UCSD-AML1 (cell line): ENCODE data around the gene PIAS3.
"Not testable (repeated sequence)": the region's sequence is repeated elsewhere in the genome, so short reads cannot be mapped to it uniquely, and the experiment has no call there.

Source experiments
- DNase-seq: peaks from one replicate; lab custom pipeline; 2025; ENCODE audit not compliant: unreplicated experiment; lab: John Stamatoyannopoulos, UW

PIAS3 gene

GRCh38 chr1:145877923-145878486, 19.1 kb upstream of the PIAS3 start:
- no peak for DNase-seq

DNA sequence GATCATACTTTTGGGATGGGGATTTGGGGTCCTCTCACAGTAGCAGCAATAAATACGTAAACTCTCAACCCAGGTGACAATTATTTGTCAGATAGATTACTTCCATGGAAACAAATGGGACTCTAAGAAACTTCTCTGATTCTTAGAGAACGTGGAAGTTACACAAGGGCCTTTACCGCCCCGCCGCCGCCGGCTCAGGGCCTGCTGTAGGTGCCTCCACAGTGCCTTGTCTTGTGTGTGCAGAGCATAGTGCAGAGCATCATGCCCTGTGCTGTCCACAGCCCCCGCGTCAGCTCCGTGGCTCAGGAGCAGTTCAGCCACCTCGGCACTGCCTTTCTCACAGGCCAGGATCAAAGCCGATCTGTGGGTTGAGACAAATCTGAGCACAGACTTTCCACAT, 15.8 kb upstream of the PIAS3 start:
- DNase-seq: no peak

GRCh38 chr1:145871994-145872924, 13.4 kb upstream of the PIAS3 start:
- DNase-seq: peak; percentile 59

DNA sequence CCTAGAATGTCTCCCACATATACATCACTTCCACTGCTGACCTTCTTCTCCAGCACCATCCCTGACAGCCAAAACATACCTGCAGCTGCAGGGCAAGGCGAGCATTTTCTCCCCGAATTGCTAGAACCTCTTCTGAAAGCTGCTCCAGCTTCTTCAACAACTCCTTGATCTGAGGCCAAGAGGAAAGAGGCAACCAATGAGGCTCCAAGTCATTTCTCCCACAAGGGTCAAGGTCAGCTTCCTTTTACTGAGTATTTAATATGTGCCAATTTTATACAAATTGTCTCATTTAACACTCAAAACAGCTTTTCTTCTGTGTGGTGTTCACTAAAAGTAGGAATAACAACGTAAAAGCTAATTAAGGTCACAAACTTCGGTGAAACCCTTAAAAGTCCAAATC, 9.4 kb upstream of the PIAS3 start:
- no peak for DNase-seq

GRCh38 chr1:145863282-145864018, 4.6 kb upstream of the PIAS3 start:
- DNase-seq: no peak

- peak; percentile 86 for DNase-seq
Measured at GRCh38 chr1:145859491-145860023, 676 bp upstream of the PIAS3 start.

DNA sequence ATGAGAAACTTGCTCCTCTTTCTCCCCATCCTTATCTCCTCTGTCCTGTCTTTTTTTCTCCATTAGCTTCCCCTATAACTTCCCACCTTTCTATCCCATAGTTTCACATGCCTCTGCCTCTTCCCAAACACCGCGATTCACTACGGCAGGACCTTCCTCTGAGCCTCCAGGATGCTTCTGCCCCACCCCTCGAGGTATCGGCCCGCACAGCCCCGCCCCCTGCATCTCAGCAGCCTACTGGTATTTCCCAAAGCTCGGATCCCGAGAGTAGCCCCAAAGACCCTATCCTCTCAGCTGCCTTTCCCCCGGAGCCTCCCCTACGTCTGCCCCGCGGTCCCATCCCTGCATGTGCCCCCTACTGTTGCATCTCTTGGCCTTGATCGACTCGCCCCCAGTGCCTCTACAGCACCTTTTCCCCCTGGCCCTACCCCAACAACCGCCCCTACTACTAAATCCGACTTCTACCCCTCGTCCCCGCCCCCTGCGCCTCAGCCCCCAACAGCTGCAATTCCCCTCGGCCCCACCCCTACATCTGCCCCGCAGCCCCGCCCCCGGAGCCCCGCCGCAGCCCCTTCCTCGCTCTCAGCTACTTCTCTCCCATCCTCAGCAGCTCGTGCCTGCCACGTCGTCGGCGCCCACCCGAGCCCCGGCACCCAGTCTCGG, 512 bp downstream of the PIAS3 start:
- DNase-seq: peak; percentile 77

DNA sequence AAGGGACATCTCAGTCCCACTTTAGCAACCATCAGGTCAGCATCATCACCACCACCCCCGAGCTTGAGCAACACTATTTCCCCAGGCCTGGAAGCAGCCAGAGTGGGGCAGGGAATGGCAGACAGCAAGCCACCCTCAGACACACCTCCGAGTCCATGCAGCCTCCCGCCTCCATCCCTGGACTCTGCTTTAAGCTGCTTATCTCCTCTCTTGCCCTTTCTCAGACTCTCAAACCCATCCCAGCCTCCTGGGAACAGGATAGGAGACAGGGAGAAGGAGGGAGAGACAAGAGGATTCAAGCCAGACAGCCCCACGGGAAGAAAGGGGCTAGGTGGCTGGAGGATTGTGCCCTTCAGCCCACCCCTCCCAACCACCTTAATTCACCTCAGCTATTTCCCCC, 1.7 kb downstream of the PIAS3 start:
- DNase-seq: no peak

GRCh38 chr1:145855426-145855948, 3.4 kb downstream of the PIAS3 start:
- no peak for DNase-seq

DNA sequence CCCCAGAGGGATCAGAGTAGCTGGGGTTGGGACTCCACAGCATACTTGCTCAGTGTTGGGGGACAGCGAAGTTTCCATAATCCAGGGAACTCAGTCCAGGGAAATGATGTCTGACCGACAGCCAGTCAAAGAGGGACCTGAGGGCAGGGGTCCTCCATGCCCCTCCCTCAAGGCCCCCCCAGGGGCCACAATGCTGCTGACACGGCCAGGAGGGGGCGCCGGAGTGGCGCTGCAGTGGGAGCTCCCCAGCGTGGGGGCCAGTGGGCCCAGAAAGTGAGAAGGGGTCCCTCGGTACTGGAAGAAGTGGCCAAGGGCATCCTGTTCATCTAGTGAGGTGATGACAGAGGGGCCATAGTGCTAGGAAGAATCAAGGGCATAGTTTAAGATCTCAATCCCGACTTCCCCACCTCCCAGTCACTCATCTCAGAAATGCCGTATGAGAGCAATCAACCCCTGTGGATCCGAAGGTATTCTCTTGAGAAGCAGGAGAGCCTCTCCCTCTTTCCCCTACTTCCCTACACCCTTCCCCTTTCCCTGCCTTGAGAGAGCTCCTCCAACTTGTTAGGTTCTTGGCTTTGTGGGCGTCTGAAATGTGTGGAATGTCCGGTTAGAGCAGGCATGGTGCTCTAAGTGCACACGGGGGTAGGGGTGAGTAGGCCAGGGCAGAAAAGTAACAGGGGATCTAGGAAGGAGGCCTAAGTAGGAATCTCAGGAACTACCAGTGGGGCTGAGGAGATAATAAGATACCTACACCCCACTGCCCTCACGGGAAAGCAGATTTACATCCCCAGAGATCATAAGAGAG, 9.3 kb downstream of the PIAS3 start:
- DNase-seq: peak; percentile 15

GRCh38 chr1:145847827-145848226, 11.1 kb downstream of the PIAS3 start:
- no peak for DNase-seq

- peak; percentile 56 for DNase-seq
Measured at GRCh38 chr1:145846201-145846612, 12.7 kb downstream of the PIAS3 start.

DNA sequence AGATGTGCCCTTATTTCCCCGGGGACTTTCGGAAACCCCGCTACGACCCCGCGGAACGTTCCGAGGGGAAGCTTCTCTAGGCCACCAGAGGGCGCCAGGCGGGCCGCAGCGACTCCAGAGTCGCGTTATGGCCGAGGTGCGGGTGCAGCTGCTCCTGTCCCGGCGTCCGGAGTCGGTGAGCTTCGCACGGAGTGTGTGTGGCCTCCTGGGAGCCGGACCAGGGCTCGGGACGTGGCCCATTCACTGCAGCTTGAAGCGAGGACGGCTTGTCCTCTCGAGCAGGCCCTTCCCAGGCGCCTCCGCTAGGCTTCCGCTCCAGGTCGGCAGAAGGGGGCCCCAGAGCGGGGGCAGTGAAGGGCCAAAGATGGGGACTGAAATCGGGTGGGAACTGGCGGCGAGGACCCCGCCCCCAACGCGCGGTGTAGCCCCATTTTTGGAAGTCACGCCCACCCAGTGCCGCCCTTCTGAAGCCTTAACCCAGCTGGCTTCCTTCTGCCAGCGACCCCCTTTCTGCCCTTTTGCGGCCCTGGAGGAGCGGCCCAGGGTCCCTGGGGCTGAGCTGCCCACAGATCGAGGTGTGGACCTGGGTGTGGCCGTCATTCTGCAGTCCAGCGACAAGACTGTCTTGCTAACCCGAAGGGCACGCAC, 13.2 kb downstream of the PIAS3 start, which contains the start of gene NUDT17:
NUDT17 (plus strand) TSS at position 117 of the 648 bp plus-strand sequence; CDS start at position 128, 11 bp downstream.
- peak; percentile 80 for DNase-seq

DNA sequence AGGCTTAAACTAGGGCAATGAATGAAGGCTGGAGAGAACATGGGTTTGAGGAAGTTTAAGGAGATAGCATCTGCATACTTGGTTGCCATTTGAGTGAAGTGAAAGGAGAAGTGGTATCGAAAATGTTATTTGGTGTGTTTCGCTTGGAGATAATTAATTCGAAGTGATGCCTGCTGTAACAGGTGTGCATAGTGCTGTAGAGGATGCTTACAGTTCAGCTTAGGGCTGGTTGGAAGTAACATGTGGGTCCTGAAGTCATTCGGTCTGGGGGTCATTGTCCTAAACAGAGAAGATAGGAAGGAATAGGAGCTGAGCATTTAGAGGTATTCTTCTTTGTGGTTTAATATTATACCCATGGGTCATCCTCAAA, 13.8 kb downstream of the PIAS3 start:
- no peak for DNase-seq

- no peak for DNase-seq
Measured at GRCh38 chr1:145843031-145843430, 15.8 kb downstream of the PIAS3 start.

GRCh38 chr1:145837656-145838055, 21.2 kb downstream of the PIAS3 start:
- no peak for DNase-seq

DNA sequence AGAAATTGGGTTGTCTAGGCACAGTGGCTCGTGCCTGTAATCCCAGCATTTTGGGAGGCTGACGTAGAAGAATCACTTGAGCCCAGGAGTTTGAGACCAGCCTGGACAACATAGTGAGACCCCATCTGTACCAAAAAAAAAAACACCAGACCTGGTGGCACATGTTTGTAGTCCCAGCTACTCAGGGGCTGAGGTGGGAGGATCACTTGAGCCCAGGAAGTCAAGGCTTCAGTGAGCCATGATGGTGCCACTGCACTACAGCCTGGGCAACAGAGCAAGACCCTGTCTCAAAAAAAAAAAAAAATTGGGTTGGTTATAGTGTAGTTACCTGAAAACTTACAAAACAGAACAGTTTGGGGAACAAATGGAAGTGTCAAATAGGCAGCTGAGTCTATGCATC, 28.1 kb downstream of the PIAS3 start:
- not testable (repeated sequence) for DNase-seq

DNA sequence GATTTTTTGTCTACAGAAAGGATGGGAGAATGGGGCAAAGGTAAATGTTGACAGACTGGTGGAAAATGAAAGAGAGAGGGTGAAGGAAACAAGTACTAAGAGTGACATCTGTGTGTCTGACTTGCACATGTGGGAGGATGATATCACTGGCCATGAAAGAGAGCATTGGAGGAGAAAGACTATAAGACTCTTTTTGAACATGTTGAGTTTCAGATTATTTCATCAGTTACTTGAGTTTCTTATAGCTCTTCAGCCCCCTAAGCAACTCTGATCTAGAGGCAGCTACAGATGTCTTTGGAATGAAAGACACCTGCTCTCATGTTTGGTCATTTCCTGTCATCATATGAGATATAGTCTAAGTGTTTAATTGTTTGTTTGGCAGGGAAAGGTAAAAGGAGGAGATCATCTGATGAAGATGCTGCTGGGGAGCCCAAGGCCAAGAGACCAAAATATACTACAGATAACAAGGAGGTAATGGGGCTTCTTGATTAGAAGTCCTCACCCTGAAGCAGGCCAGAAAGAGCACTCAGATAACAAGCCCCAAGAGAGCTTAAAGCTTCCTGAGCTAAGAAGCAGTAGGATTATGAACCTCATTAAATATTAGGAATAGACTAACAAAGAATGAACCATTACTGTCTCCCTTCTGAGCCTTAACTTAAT, 30.4 kb downstream of the PIAS3 start:
- DNase-seq: no peak

DNA sequence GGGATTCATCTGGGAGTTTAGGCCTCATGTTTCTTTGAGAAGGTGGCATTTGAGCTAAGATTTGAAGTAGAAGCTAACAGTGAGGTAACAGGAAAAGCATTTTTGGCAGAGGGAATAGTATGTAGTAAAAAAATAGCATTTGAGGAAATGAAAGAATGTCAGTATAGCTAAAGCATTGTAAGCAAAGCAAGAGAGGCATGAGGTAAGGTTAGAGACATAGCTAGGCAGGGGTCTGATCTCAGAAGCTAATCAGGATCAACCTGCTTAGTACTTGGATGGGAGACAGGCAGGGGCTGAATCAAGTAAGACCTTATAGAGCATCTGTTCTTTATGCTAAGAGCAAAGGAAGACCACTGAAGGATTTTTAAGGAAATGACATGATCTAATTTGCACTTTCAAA, 30.9 kb downstream of the PIAS3 start:
- DNase-seq: no peak
